GM19452 (cell line): ENCODE measurements around the gene TTLL3.
"Not testable (repeated sequence)": the region's sequence is repeated elsewhere in the genome, so short reads cannot be mapped to it uniquely, and the experiment has no call there.

Experiments used
- ATAC-seq: cut with Tn5 transposase; IDR thresholded peaks from one replicate; pipeline ENCODE4 v1.9.1; 2021; ENCODE audit not compliant: unreplicated experiment

The TTLL3 gene

DNA sequence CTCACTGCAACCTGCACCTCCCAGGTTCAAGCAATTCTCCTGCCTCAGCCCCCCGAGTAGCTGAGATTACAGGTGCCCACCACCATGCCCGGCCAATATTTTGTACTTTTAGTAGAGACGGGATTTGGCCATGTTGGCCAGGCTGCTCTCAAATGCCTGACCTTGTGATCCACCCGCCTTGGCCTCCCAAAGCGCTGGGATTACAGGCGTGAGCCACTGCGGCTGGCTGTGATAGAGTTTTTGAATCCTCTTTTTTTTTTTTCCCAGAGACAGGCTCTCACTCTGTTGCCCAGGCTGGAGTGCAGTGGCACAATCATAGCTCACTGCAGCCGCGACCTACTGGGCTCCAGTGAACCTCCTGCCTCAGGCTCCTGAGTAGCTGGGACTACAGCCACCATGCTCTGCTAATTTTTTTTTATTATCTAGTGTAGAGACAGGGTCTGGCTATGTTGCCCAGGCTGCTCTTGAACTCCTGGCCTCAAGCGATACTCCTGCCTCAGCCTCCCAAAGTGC lies 55.1 kb downstream of the TTLL3 start:
- not testable (repeated sequence) for ATAC-seq

DNA sequence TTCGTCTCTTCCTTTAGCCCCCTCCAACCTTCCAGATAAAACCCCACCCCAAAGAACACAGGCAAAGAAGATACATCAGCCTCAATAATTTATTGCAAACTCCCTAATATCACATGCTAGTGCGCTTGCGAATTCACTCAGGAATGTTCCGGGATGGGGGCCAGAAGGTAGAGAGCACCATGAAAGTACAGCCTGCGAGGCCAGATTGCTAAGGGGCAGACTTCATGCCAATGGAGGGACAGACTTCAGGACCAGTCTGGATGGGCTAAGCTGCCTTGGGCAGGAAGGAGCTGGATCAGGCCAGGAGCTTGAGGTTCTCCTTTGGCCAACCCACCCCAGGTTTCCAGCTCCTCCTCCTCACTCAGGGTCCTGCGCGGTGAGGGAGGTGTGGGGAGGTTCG lies 56.6 kb downstream of the TTLL3 start:
- no peak for ATAC-seq

DNA sequence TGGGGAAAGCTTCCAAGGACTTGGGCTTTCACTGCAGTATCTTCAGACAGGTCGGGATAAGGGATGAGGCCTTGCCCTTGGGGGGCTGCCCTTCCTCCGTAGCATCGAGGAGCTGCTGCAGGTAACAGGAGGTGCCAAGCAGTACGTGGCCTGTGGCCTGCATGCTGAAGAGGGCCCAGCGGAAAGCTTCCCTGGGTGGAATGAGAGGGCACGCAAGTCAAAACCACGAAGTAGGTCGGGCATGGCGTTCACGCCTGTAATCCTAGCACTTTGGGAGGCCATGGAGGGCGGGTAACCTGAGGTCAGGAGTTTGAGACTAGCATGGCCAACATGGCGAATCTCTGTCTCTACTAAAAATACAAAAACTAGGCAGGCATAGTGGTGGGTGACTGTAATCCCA lies 57.0 kb downstream of the TTLL3 start:
- ATAC-seq, result no peak

DNA sequence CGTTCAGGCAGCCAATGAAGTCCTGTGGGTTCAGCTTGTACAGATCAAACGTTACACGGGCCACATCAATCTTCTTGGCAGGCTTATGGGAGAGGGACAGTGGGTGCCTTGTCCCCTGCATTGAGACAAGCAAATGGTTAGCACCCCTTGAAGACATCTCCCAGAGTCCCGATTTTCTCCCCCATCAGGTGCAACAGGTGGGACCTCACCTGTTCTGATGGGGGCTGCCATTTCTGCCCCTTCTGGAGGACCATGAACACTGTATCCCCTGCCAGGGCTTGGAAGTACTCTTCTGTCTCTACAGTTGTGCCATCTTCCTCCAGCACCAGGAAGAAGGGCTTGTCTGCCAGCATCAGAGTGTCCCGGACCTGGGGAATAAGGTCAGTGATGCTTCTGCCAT lies 59.9 kb downstream of the TTLL3 start:
- no peak for ATAC-seq

DNA sequence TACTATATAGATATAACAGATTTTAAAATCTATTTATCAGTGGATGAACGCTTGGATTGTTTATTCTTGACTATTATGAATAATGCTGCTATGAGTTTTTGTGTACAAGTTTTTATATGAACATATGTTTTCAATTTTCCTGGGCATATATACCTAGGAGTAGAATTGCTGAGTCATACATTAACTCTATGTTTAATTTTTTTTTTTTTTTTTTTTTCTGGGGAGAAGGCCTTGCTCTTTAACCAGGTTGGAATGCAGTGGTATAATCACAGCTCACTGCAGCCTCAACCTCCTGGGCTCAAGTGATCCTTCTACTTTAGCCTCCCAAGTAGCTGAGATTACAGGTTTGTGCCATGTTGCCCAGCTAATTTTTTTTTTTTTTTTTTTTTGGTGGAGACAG lies 60.9 kb downstream of the TTLL3 start:
- no peak for ATAC-seq

DNA sequence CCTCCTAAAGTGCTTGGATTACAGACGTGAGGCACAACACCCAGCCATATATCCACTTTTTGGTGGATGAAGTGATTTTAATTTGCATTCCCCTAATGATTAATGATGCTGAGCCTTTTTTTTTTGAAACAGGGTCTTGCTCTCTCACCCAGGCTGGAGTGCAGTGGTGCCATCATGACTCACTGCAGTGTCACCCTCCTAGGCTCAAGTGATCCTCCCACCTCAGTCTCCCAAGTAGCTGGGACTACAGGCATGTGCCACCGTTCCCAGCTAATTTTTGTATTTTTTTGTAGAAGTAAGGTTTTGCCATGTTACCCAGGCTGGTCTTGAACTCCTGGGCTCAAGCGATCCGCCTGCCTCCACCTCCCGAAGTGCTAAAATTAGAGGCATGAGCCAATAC lies 62.0 kb downstream of the TTLL3 start:
- not testable (repeated sequence) for ATAC-seq

DNA sequence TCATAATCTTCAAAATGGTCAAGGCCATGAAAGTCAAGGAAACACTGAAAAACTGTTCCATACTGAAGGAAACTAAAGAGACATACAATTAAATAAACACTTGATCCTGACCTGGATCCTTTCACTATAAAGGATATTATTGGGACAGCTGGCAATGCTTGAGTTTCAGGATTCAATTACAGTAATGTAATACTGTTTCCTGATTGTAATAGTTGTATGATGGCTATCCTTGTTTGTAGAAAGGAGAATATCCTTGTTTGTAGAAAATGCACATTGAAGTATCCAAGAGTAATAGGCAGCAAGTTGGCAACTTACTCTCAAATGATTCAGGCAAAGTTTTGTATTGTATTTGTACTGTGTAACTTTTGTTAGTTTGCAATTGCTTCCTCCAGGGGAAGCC lies 65.4 kb downstream of the TTLL3 start:
- no peak for ATAC-seq

DNA sequence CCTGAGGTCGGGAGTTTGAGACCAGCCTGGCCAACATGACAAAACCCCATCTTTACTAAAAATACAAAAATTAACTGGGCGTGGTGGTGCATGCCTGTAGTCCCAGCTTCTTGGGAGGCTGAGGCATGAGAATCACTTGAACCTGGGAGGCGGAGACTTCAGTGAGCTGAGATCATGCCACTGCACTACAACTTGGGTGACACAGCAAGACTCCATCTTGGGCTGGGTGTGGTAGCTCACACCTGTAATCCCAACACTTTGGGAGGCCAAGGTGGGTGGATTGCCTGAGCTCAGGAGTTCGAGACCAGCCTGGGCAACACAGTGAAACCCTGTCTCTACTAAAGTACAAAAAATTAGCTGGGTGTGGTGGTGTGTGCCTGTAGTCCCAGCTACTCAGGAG lies 66.2 kb downstream of the TTLL3 start:
- not testable (repeated sequence) for ATAC-seq

DNA sequence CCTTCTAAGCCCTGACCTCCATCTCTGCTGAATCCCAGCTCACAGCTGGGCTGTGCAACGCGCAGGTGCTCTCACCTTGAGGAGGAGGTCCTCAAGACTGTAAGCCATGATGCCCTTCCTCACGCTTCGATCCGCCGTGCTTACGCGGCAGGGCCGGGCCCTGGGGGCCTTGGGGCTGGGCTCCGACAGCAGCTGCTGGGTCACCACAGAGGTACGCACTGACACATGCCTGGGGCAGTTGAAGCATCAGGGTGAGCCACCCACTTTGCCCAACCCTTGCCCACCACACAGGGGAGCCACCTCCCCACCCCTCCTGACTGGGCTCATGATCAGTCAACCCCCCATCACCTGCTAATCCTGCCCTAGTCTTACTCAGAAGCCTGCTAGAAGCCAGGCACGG lies 66.9 kb downstream of the TTLL3 start:
- ATAC-seq, result no peak

DNA sequence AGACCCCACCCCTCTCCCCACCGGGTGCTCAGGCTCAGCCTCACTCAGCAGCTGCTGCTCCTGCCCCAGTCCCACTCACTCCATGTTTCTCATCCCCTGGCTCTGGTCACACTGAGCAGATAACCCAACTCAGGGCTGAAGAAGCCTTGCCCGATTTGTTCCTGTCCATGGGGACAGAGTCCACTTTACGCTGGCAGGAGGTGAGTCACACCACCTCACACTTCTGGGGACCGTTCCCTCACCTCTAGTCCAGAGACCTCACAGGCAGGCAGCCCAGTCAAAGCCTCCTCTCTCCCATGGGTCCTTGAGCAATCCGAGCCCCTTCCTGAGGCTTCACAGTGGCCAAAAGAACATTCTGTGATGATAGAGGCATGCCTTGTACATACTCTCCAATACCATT lies 68.6 kb downstream of the TTLL3 start:
- no peak for ATAC-seq

DNA sequence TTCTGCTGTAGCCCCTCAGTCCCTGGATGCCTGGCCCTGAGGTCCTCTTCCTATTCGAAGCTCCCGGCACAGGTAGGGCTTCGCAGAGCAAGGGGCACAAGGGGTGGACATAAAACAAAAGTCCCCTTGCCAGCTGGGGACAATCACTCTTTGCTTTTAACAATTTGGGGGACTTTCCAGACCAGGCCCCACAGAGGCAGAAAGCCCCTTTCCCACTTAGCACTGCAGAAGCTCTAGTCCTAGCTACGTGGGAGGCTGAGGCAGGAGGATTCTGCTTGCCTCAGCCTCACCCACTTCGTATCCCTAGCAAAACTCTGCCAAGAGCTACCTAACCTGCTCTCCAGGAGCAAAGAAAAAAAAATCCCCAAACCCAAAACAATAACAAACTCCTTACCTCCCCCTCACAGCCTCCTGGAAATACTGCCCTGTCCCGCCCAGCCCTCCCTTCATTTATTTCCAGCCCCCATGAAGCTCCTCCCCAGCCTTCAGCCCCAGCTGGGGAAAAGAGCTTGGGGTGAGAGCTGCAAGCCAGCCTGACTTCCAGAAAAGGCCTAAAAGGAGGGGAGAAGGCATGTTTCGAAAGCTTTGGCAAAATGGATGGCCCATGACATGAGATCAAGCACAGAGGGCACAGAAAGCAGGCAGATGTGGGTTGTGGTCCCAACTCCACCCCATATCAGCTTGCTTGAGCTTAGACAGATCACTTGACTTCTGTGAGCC lies 69.9 kb downstream of the TTLL3 start, which contains the start of gene CIDEC:
CIDEC (minus strand) TSS at position 424 of the 720 bp plus-strand sequence. CDS start 1,767 bp downstream, outside the sequence.
- ATAC-seq, result no peak

DNA sequence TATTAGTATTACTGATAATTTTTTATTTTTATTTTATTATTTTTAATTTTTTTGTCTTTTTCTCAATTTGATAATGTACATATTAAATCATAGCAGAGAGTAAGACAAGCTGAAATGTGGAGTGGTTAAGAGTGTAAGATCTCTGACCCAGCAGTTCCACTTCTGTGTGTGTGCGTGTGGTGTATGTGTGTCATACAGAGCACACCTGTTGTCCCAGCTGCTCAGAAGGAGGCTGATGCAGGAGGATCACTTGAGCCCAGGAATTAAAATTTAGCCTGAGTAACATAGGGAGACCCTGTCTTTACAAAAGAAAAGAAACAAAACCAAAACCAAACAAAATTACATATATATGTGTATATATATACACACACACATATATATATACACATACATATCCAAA lies 71.4 kb downstream of the TTLL3 start:
- no peak for ATAC-seq

DNA sequence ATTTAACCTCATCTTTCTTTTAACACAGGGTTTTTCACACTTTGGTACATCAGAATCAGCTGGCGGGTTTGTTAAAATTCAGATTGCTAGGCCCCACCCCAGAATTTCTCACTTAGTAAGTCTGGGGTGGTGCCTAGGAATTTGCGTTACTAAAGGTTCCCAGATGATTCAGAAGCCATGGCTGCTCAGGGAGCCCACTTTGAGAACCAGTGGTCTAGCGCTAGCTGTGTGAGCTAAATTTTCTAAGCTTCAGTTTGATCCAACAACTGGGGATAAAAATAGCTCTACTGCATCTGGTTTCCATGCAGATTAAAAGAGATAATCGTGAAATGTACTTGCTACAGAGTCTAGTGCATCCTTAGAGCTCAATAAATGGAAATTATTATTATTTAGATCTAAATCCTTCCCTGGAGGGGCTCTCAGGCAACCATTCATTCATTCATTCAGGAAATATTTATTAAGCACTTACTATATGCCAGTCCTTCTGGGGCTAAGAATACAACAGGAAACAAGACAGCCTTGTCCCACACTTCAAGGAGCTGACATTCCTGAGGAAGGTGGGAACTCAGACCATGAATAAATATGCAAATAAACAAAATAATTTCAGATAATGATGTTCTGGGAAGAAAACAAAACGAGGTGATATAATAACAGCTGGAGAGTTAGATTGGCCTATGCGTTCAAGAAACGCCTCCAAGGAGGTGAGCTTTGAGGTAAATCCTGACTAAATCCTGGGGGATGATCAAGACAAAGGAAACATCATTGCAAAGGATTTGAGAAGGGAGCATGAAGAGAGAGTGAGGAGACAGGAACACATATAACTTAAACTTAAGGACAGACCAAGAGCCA lies 73.9 kb downstream of the TTLL3 start:
- ATAC-seq, result no peak

DNA sequence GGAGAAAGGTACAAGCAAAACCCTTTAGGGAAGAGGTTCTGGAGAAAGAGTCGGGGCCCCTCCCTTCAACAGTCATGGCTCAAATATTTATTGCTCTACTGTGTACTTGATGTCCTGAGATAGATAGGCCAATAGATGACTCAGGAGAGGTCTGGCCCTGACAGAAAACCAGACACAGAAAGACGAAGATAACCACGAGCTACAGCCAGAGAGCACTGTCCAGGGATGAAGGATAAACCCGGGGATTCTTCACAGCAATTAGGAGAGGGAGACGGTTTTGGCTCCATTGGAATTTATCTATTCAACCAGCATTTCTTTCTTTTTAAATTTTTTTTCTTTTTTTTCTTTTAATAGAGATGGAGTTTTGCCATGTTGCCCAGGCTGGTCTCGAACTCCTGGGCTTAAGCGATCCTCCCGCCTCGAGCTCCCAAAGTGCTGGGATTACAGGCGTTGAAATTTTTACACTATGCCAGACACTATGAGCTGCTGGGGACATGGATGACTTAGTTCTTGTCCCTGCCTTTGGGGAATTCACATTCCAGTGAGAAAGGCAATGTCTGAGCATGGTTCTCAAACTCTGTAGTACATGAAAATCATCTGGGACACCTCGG lies 74.6 kb downstream of the TTLL3 start:
- ATAC-seq, result no peak
